Epithelial cell of esophagus (primary cell): Measurements from ENCODE around the gene FAM200B.

ENCODE experiments used
- DNase-seq: peaks from one replicate; pipeline ENCODE4 v3.0.0; 2010; ENCODE audit warnings: low read depth
- H3K4me3 ChIP-seq: 2 replicates; pipeline ENCODE4 v1.5.1; 2011; ENCODE audit warnings: mild to moderate bottlenecking, low read length, control low read depth
- TF ChIP-seq, protein P1 (sequence below): IDR thresholded peaks from 2 replicates; pipeline ENCODE4 v1.5.1; 2011; ENCODE audit warnings: low read depth, mild to moderate bottlenecking, low read length, control low read depth, inconsistent platforms; ENCODE audit not compliant: insufficient read depth; ENCODE audit errors: missing control alignments

FAM200B gene

DNA sequence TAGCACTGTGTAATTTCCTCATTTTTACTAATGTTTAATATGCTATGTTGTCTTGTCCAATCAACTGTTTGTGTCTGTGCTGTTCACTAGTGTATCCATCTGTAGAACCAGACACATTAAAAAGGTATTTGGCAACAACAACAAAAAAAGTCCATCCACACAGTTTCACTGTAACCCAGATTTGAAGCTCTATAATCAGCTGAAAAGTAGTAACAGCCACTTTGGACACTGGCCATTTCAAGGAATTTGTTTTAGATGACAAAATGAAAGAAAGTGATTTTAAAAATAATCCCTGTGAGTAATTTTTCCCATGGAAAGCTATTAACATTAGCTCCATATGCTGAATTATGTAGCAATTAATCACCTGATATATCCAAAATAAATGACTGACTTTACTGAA is 24.3 kb upstream of the FAM200B start:
- TF ChIP-seq, protein P1, sequence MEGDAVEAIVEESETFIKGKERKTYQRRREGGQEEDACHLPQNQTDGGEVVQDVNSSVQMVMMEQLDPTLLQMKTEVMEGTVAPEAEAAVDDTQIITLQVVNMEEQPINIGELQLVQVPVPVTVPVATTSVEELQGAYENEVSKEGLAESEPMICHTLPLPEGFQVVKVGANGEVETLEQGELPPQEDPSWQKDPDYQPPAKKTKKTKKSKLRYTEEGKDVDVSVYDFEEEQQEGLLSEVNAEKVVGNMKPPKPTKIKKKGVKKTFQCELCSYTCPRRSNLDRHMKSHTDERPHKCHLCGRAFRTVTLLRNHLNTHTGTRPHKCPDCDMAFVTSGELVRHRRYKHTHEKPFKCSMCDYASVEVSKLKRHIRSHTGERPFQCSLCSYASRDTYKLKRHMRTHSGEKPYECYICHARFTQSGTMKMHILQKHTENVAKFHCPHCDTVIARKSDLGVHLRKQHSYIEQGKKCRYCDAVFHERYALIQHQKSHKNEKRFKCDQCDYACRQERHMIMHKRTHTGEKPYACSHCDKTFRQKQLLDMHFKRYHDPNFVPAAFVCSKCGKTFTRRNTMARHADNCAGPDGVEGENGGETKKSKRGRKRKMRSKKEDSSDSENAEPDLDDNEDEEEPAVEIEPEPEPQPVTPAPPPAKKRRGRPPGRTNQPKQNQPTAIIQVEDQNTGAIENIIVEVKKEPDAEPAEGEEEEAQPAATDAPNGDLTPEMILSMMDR: no peak
- DNase-seq: no peak
- H3K4me3 ChIP-seq: no peak overlapping the region

GRCh38 chr4:15658136-15658770 is 23.4 kb upstream of the FAM200B start:
- TF ChIP-seq, protein P1: no peak

GRCh38 chr4:15658781-15659180 is 22.8 kb upstream of the FAM200B start:
- TF ChIP-seq, protein P1: no peak
- H3K4me3 ChIP-seq: no peak overlapping the region
- DNase-seq: no peak

More at GRCh38 chr4:15658136-15658770, 23.4 kb upstream of the FAM200B start:
- H3K4me3 ChIP-seq: no peak overlapping the region
- no peak for DNase-seq

- no peak overlapping the region for H3K4me3 ChIP-seq
- TF ChIP-seq, protein P1: no peak
- DNase-seq: peak; percentile 90
Measured at GRCh38 chr4:15659768-15660570, 21.7 kb upstream of the FAM200B start.

- peak; percentile 97 for DNase-seq
- H3K4me3 ChIP-seq: no peak overlapping the region
- TF ChIP-seq, protein P1: no peak
Measured at GRCh38 chr4:15665753-15666365, 15.8 kb upstream of the FAM200B start.

DNA sequence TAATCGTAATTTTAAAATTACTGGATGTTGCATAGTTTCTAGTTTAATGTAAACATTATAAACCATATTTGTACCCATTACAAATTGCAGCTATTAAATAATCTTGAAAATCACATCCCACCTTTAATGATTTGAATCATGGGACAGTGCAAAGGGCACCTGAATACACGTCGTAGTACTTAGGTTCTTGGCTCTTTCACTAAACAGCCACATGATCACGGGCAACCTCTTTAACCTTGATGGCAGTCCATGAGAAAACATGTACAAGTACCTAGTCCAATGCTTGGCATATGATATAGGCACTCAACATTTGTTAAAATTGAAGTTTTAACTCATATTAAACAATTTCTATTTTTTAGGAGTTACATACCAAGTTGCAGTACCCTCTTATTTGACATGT is 14.6 kb upstream of the FAM200B start:
- TF ChIP-seq, protein P1: no peak
- H3K4me3 ChIP-seq: no peak overlapping the region
- DNase-seq: no peak
